NCI-H524 (cell line): Measurements from ENCODE around the gene IBA57.

Experiments
- DNase-seq, 2 experiments: peaks; one replicate each; lab custom pipeline; 2025; lab: John Stamatoyannopoulos, UW

The IBA57 gene

GRCh38 chr1:228165372-228166169 lies at the start of gene IBA57:
Gene IBA57, plus strand, starts transcription at chr1:228165804. Its CDS starts 13 bp downstream, at chr1:228165817.
- peak; percentile 90 to 95 for DNase-seq

- no peak for DNase-seq
Measured at GRCh38 chr1:228117335-228117734, 48.3 kb upstream of the IBA57 start.

GRCh38 chr1:228118040-228118439 lies 47.6 kb upstream of the IBA57 start:
- DNase-seq, result no peak

- DNase-seq, result no peak
Measured at GRCh38 chr1:228120351-228120750, 45.3 kb upstream of the IBA57 start.

GRCh38 chr1:228120857-228121489 lies 44.6 kb upstream of the IBA57 start:
- no peak for DNase-seq

GRCh38 chr1:228122921-228123441 lies 42.6 kb upstream of the IBA57 start:
- no peak for DNase-seq

GRCh38 chr1:228123505-228123904 lies 42.1 kb upstream of the IBA57 start:
- DNase-seq, result no peak

- DNase-seq, result no peak
Measured at GRCh38 chr1:228125185-228125584, 40.4 kb upstream of the IBA57 start.

GRCh38 chr1:228131766-228132165 lies 33.8 kb upstream of the IBA57 start:
- DNase-seq, result no peak

GRCh38 chr1:228134591-228134990 lies 31.0 kb upstream of the IBA57 start:
- no peak for DNase-seq

GRCh38 chr1:228136901-228137300 lies 28.7 kb upstream of the IBA57 start:
- no peak for DNase-seq

GRCh38 chr1:228139406-228139930 lies 26.1 kb upstream of the IBA57 start:
- DNase-seq, result no peak

GRCh38 chr1:228139931-228140723 lies 25.5 kb upstream of the IBA57 start, which contains the start of gene GUK1:
Gene GUK1, plus strand, starts transcription at chr1:228140279. Its CDS starts 24 bp downstream, at chr1:228140303.
- DNase-seq, result peak; percentile 96 to 99

GRCh38 chr1:228140724-228141225 lies 24.8 kb upstream of the IBA57 start:
- no peak for DNase-seq

GRCh38 chr1:228141226-228142044 lies 24.2 kb upstream of the IBA57 start:
- DNase-seq, result no peak

GRCh38 chr1:228142155-228142691 lies 23.4 kb upstream of the IBA57 start:
- no peak for DNase-seq

- no peak for DNase-seq
Measured at GRCh38 chr1:228142701-228143136, 22.9 kb upstream of the IBA57 start.

GRCh38 chr1:228143480-228144192 lies 22.0 kb upstream of the IBA57 start:
- no peak for DNase-seq

GRCh38 chr1:228144193-228144992 lies 21.2 kb upstream of the IBA57 start:
- DNase-seq, result peak in 1 of 2 experiments; percentile 44
